Uterus (tissue), 2 donors: ENCODE results near the gene SELENOK.

Experiments
- CTCF ChIP-seq, 4 experiments: fragments of 200-600 bp in 2 of 4; fragments of 450-650 bp in 2 of 4; sonication (generic) in 2 of 4; IDR thresholded peaks; one replicate each; pipeline ENCODE4 v1.5.1; 2016 to 2019; ENCODE audit warnings: antibody characterized with exemption in 4 of 4, mild to moderate bottlenecking in 2 of 4, moderate library complexity in 1 of 4
- POLR2A ChIP-seq, 2 donors: fragments of 450-650 bp; IDR thresholded peaks; one replicate each; pipeline ENCODE4 v1.6.1; 2016; ENCODE audit warnings: antibody characterized with exemption in 2 of 2, mild to moderate bottlenecking in 1 of 2, moderate library complexity in 1 of 2

- TF ChIP-seq CTCF (IDR thresholded peaks at IDR 0.05) (no peak), POLR2A (IDR thresholded peaks at IDR 0.05) (no peak)
Measured at GRCh38 chr3:53849916-53850315, 41.7 kb downstream of the SELENOK start.
